H1 (cell line): ENCODE measurements around the gene NLRP6. TPM values are rescaled to one million over a fixed set of nuclear protein-coding genes. Genes with fewer than 3 reads are reported as not detected.

ENCODE experiments used
- JUND ChIP-seq: IDR thresholded peaks from 2 replicates; pipeline ENCODE4 v1.6.1; 2011; ENCODE audit warnings: mild to moderate bottlenecking, improper control_type of control experiment, low read length
- polyA plus RNA-seq, 7 experiments: library from polyadenylated mRNA; depleted of rRNA in 3 of 7; stranded (reverse) in 5 of 7; unstranded in 2 of 7; fragments of >200 nt in 5 of 7; fragments of 200-250 nt in 2 of 7; gene quantifications; 1 replicate in 5 of 7; 2 replicates in 1 of 7; 4 replicates in 1 of 7; pipeline versions ENCODE4 v1.2.1 to v1.2.3, GENCODE V29; 2011 to 2013; ENCODE audit warnings: missing spikeins in 2 of 7, mixed read lengths in 2 of 7
- total RNA-seq: library from RNA; stranded (reverse); fragmentation: NEBNext Ultra II Directional; extraction: Animal tissue kit (Norgen Biotek cat#: 25700); gene quantifications from 2 replicates; pipeline ENCODE4 v1.2.1, GENCODE V29; 2021

NLRP6 gene
- total and polyA plus RNA-seq, 2 of the 8 experiments (the other 6 are each of a cell fraction or from before 2014, with no cell fraction given), result not detected

GRCh38 chr11:276219-276618, 2.0 kb upstream of the NLRP6 start (continued):
- no peak for TF ChIP-seq JUND
